ENCODE results near the gene RETSAT. TPM values are rescaled to one million over a fixed set of nuclear protein-coding genes. Genes with fewer than 3 reads are reported as not detected.
A peak's percentile ranks its signal among the peaks of the same experiment; 100 is the strongest.

The RETSAT gene
- total and polyA plus RNA-seq, 2 donors (not counting 1 experiment from before 2014, with no cell fraction given), result 13.0 to 28.1 TPM

DNA sequence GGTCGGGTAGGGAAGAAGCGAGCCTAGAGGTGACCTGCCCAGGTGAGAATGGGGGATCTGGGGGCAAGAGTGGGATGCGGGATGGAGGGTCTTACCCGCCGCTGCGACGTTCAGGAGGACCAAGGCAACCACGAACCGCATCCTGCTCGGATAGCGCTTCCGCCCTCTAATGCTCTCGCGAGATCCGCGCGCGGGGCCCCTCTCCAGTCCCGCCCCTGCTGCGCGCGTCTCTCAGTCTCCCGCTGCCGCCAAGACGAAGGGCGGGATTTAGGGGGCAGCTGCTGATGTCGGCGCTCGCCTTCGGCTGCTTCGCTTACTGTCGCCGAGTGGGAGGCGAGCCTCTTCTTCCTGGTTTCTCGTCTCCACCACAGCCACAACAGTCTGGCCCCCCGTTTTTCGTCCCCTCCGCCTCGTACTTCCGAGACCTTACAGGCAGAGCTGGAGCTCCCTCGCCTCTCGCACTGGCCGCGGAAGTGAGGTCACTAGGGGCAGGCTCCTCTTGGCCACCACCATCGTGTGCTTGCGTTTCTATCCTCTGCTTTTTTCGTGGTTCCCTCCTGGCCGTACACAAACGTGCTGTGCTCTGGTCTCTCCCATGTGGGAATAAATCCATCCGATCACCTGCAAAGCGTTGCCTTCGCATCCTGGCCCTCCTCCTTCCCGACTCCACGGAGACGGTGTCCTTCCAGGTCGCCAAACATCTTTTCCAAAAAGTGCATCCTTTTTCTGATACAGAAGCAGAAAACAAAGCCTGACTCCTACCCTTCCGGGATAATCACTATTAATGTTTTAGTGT lies 26.3 kb downstream of the RETSAT start, which contains the start of gene TGOLN2:
Gene TGOLN2 (minus strand): TSS at position 168 of the 796 bp plus-strand sequence. CDS start 27 bp downstream, at position 141.
- Histone ChIP-seq H3K79me2 (ENCODE audit: control insufficient read depth, insufficient read depth, low read length) (peaks cover 56% of the 10 kb centered on the region), H3K27ac (ENCODE audit: low read length in 2 of 2) (peak within 1 kb of the TSS; percentile 83 to 99), H3K4me3 (ENCODE audit: control extremely low read depth in 1 of 5, extremely low read depth in 1 of 5, insufficient read depth in 1 of 5, low read depth in 2 of 5, low read length in 4 of 5) (peak within 1 kb of the TSS; percentile 44 to 96 (median 86)), H3K9ac (ENCODE audit: low read length) (peak within 1 kb of the TSS; percentile 90), H3K36me3 (replicated peaks in 1 of 2; ENCODE audit: control extremely low read depth in 1 of 2, control insufficient read depth in 1 of 2, extremely low read depth in 1 of 2, insufficient read depth in 2 of 2, low read length in 1 of 2) (peaks cover 0 to 40% of the 10 kb centered on the region in 2 experiments), H2AFZ (ENCODE audit: insufficient read depth, low read depth, low read length, poor library complexity, severe bottlenecking) (peak within 1 kb of the TSS; percentile 86), H3K4me1 (ENCODE audit: control insufficient read depth in 2 of 2, insufficient read depth in 2 of 2, low read length in 2 of 2) (peaks cover 34 to 42% of the 10 kb centered on the region in 2 donors), H3K9me3 (ENCODE audit: control extremely low read depth in 1 of 3, control insufficient read depth in 2 of 3, insufficient read depth in 1 of 3, low read length in 2 of 3) (no peaks in the 10 kb centered on the region), H3K4me2 (replicated peaks; ENCODE audit: low read depth, low read length, poor library complexity, severe bottlenecking) (peak within 1 kb of the TSS; percentile 84), H3K27me3 (replicated peaks in 1 of 4; ENCODE audit: control extremely low read depth in 1 of 4, control insufficient read depth in 3 of 4, insufficient read depth in 4 of 4, low read length in 3 of 4) (no peaks in the 10 kb centered on the region), H4K20me1 (ENCODE audit: control insufficient read depth, insufficient read depth, low read length, poor library complexity, severe bottlenecking) (peaks cover 41% of the 10 kb centered on the region)
- peak; percentile 90 for ATAC-seq (ENCODE audit: low read depth)
- WGBS (ENCODE audit: insufficient coverage), result under 1% methylated on average over 53 of the region's 57 CpGs
- Mint-ChIP-seq H3K27me3 (no peaks in the 10 kb centered on the region), H3K27ac (peak within 1 kb of the TSS; percentile 100), H3K4me1 (peaks cover 59% of the 10 kb centered on the region), H3K9me3 (ENCODE audit: insufficient read depth) (no peaks in the 10 kb centered on the region), H3K4me3 (peak within 1 kb of the TSS; percentile 100)
- intact Hi-C loops (cut with micrococcal nuclease), result loop anchor here (1.0 to 5.0 kb wide), 6 partner anchors 26 to 288 kb away; partner anchors contain the start of genes CAPG, ELMOD3, RETSAT and USP39
- POLR2A ChIA-PET, result interaction anchor here (0.6 to 3.4 kb wide), 18 partner anchors 9 to 867 kb away, joined by 3 to 34 read pairs (median 8); partner anchors contain the start of genes ELMOD3, GGCX, IMMT and MAT2A
- CTCF ChIA-PET, result interaction anchor here (0.8 to 1.6 kb wide), 7 partner anchors 27 to 381 kb away, joined by 3 to 8 read pairs (median 3); partner anchors contain the start of genes ELMOD3, MAT2A and SH2D6
- TF ChIP-seq EZH2 (IDR thresholded peaks at IDR 0.05; ENCODE audit: borderline replicate concordance, insufficient read depth, low read depth, low read length, poor library complexity, severe bottlenecking), result no peak
- TF ChIP-seq, protein P1, sequence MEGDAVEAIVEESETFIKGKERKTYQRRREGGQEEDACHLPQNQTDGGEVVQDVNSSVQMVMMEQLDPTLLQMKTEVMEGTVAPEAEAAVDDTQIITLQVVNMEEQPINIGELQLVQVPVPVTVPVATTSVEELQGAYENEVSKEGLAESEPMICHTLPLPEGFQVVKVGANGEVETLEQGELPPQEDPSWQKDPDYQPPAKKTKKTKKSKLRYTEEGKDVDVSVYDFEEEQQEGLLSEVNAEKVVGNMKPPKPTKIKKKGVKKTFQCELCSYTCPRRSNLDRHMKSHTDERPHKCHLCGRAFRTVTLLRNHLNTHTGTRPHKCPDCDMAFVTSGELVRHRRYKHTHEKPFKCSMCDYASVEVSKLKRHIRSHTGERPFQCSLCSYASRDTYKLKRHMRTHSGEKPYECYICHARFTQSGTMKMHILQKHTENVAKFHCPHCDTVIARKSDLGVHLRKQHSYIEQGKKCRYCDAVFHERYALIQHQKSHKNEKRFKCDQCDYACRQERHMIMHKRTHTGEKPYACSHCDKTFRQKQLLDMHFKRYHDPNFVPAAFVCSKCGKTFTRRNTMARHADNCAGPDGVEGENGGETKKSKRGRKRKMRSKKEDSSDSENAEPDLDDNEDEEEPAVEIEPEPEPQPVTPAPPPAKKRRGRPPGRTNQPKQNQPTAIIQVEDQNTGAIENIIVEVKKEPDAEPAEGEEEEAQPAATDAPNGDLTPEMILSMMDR (IDR thresholded peaks at IDR 0.05), result no peak
- DNase-seq, result peak; percentile 97
